Thoracic aorta (tissue), 2 donors: Measurements from ENCODE around the gene CTDSP1. TPM values are rescaled to one million over a fixed set of nuclear protein-coding genes. Genes with fewer than 3 reads are reported as not detected.

Experiments
- ATAC-seq: fragments of 150-250 bp; one replicate; pipeline ENCODE4 v1.8.0; 2017; ENCODE audit warnings: low read depth; ENCODE audit not compliant: insufficient number of reproducible peaks, low FRiP score
- DNase-seq: peaks from one replicate; pipeline ENCODE4 v3.0.0-alpha.2; 2020; ENCODE audit warnings: low spot score
- H3K27ac ChIP-seq, 2 donors: fragments of 200-600 bp; sonication (generic); 1 replicate in 1 of 2; 2 replicates in 1 of 2; pipeline ENCODE4 v1.5.1; 2016; ENCODE audit warnings: mild to moderate bottlenecking in 2 of 2, moderate library complexity in 2 of 2
- H3K27me3 ChIP-seq: fragments of 200-600 bp; sonication (generic); replicated peaks from 2 replicates; pipeline ENCODE4 v1.6.0; 2016; ENCODE audit warnings: mild to moderate bottlenecking; ENCODE audit not compliant: insufficient read depth
- H3K36me3 ChIP-seq: fragments of 200-600 bp; sonication (generic); one replicate; pipeline ENCODE4 v1.5.1; 2016
- H3K4me1 ChIP-seq, 2 donors: fragments of 200-600 bp; sonication (generic); 1 replicate in 1 of 2; 2 replicates in 1 of 2; pipeline versions ENCODE4 v1.5.1 to v1.6.0; 2016; ENCODE audit warnings: low read depth in 2 of 2, mild to moderate bottlenecking in 1 of 2; ENCODE audit not compliant: control insufficient read depth in 1 of 2
- H3K4me3 ChIP-seq: fragments of 200-600 bp; sonication (generic); 2 replicates; pipeline ENCODE4 v1.5.1; 2016; ENCODE audit warnings: mild to moderate bottlenecking
- H3K9me3 ChIP-seq: fragments of 200-600 bp; sonication (generic); 2 replicates; pipeline ENCODE4 v1.5.1; 2016
- CTCF ChIP-seq: fragments of 200-600 bp; sonication (generic); IDR thresholded peaks from one replicate; pipeline ENCODE4 v1.5.1; 2019; ENCODE audit warnings: antibody characterized with exemption
- total RNA-seq, 2 donors: library from RNA; depleted of rRNA; stranded (reverse); fragments of >200 nt; gene quantifications; one replicate each; pipeline versions ENCODE4 v1.1.0 to v1.2.3, GENCODE V29; 2016

The CTDSP1 gene
- total RNA-seq, 2 donors from 2014 or later: 141 to 182 TPM

GRCh38 chr2:218383892-218384519 is 15.7 kb upstream of the CTDSP1 start:
- no peak overlapping the region for H3K27ac ChIP-seq
- no peaks in the 10 kb centered on the region for H3K27me3 ChIP-seq
- peak overlapping the region; percentile 58 for H3K4me3 ChIP-seq
- no peak for DNase-seq
- no peaks in the 10 kb centered on the region for H3K36me3 ChIP-seq
- no peak for TF ChIP-seq CTCF
- ATAC-seq: no peak
- H3K4me1 ChIP-seq: peaks cover 0 to 11% of the 10 kb centered on the region in 2 donors
- H3K9me3 ChIP-seq: no peaks in the 10 kb centered on the region

GRCh38 chr2:218384975-218385374 is 14.7 kb upstream of the CTDSP1 start:
- H3K36me3 ChIP-seq: no peaks in the 10 kb centered on the region
- no peaks in the 10 kb centered on the region for H3K9me3 ChIP-seq
- no peak overlapping the region for H3K27ac ChIP-seq
- ATAC-seq: no peak
- no peaks in the 10 kb centered on the region for H3K27me3 ChIP-seq
- no peak for TF ChIP-seq CTCF
- peaks cover 0 to 11% of the 10 kb centered on the region in 2 donors for H3K4me1 ChIP-seq
- DNase-seq: no peak
- H3K4me3 ChIP-seq: no peak overlapping the region

DNA sequence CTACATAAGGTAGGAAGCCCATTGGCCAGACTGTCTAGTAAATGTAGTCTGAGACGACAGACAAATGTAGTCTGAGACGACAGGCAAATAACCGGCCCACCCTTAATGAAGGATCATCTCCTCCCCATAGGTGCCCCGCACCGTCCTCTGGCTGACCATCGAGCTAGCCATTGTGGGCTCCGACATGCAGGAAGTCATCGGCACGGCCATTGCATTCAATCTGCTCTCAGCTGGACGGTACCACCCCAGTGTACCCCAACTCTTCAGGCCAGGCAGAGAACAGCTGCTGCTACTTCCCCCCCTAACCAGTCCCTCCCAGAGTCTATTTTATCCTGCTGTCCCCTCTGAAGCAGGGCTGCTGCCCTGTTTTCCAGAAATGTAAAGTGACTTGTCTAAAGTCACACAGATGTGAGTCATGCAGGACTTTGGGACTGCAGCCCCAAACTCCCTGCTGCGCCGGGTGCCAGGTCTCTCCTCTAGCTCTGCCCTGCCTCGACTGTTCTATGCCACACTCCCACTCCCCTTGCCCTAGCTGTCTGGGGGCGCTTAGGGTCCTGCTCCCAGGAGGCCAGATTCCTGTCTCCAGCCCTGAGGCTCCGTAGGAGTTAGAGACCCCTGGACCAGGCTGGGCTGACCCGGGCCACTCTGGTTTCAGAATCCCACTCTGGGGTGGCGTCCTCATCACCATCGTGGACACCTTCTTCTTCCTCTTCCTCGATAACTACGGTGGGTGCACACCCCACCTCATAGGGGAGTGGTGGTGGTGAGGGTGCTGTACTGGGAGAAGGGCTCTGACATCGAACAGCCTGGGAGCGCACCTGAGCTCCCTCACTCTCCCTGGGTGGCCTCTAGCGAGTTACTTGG is 12.9 kb upstream of the CTDSP1 start:
- ATAC-seq (no peak), DNase-seq (no peak)
- Histone ChIP-seq H3K9me3 (no peaks in the 10 kb centered on the region), H3K27ac (no peak overlapping the region), H3K4me1 (peaks cover 0 to 11% of the 10 kb centered on the region in 2 donors), H3K36me3 (no peaks in the 10 kb centered on the region), H3K4me3 (peak overlapping the region; percentile 54), H3K27me3 (no peaks in the 10 kb centered on the region)
- TF ChIP-seq CTCF: no peak

DNA sequence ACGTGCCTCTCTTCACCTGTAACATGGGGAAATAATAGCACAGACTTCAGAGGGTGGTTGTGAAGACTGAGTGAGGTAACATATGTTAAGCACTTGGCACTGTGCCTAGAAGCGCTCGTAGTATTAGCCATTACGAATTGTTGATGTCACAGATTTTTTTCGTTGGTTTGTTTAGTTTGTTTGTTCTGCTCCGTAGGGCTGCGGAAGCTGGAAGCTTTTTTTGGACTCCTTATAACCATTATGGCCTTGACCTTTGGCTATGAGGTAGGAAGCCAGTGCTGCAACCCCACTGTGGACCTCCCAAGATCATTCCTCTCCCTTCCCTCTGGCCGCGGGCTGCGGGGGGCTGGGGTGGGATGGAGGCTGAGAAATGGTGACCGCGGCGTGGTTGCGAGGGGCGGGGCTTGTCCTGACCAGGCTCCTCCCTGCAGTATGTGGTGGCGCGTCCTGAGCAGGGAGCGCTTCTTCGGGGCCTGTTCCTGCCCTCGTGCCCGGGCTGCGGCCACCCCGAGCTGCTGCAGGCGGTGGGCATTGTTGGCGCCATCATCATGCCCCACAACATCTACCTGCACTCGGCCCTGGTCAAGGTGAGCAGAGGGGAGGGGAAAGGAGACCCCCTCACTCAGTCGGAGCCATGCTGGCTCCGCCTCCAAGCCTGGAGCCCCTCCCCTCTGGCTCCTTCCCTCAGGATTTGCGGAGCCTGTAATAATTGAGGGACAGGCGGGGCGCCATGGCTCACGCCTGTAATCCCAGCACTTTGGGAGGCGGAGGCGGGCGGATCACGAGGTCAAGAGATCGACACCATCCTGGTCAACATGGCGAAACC is 12.1 kb upstream of the CTDSP1 start:
- Histone ChIP-seq H3K4me1 (peaks cover 0 to 11% of the 10 kb centered on the region in 2 donors), H3K27ac (no peak overlapping the region), H3K4me3 (peak overlapping the region; percentile 54), H3K36me3 (no peaks in the 10 kb centered on the region), H3K27me3 (no peaks in the 10 kb centered on the region), H3K9me3 (no peaks in the 10 kb centered on the region)
- DNase-seq: no peak
- TF ChIP-seq CTCF: no peak
- no peak for ATAC-seq
